Sigmoid colon (tissue), 4 donors: ENCODE data around the gene TCP1.

Experiments used
- EP300 ChIP-seq, 4 donors: sonication (generic); formaldehyde crosslinking; IDR thresholded peaks; one replicate each; pipeline ENCODE4 v1.6.1; 2017; ENCODE audit warnings: antibody characterized with exemption in 4 of 4
- POLR2A ChIP-seq, 2 donors: fragments of 450-650 bp; IDR thresholded peaks; one replicate each; pipeline ENCODE4 v1.6.1; 2016; ENCODE audit warnings: antibody characterized with exemption in 2 of 2, mild to moderate bottlenecking in 2 of 2, moderate library complexity in 2 of 2
- TF ChIP-seq, protein P1 (sequence below), 4 experiments: fragments of 450-650 bp in 3 of 4; fragments of 200-600 bp in 1 of 4; IDR thresholded peaks; one replicate each; pipeline ENCODE4 v1.5.1; 2016 to 2019; ENCODE audit warnings: antibody characterized with exemption in 4 of 4, mild to moderate bottlenecking in 3 of 4, moderate library complexity in 2 of 4

DNA sequence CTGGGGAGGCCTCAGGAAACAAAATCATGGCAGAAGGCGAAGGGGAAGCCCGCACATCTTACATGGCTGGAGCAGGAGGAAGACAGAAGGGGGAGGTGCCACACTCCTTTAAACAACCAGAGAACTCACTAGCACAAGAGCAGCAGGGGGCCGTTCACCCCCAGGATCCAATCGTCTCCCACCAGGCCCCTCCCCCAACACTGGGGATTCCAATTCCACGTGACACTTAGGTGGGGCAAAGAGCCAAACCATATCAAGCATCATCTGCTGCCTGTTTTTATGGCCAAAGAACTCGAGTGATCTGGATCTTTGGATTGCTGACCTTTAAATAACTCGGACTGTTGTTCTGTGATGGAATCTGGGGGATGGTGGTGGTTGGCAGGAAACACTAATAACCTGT lies 38.7 kb upstream of the TCP1 start:
- TF ChIP-seq, protein P1, sequence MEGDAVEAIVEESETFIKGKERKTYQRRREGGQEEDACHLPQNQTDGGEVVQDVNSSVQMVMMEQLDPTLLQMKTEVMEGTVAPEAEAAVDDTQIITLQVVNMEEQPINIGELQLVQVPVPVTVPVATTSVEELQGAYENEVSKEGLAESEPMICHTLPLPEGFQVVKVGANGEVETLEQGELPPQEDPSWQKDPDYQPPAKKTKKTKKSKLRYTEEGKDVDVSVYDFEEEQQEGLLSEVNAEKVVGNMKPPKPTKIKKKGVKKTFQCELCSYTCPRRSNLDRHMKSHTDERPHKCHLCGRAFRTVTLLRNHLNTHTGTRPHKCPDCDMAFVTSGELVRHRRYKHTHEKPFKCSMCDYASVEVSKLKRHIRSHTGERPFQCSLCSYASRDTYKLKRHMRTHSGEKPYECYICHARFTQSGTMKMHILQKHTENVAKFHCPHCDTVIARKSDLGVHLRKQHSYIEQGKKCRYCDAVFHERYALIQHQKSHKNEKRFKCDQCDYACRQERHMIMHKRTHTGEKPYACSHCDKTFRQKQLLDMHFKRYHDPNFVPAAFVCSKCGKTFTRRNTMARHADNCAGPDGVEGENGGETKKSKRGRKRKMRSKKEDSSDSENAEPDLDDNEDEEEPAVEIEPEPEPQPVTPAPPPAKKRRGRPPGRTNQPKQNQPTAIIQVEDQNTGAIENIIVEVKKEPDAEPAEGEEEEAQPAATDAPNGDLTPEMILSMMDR (IDR thresholded peaks at IDR 0.05): no peak
- TF ChIP-seq POLR2A (IDR thresholded peaks at IDR 0.05) (no peak), EP300 (IDR thresholded peaks at IDR 0.05) (no peak)
